HG02571 (cell line): ENCODE measurements around the gene LYRM1.
"Not testable (repeated sequence)": the region's sequence is repeated elsewhere in the genome, so short reads cannot be mapped to it uniquely, and the experiment has no call there.

Experiments
- ATAC-seq: cut with Tn5 transposase; IDR thresholded peaks from one replicate; pipeline ENCODE4 v1.9.1; 2021; ENCODE audit warnings: mild to moderate bottlenecking, moderate library complexity; ENCODE audit not compliant: unreplicated experiment

Gene LYRM1

GRCh38 chr16:20931066-20931600 is 30.6 kb downstream of the LYRM1 start:
- no peak for ATAC-seq

GRCh38 chr16:20933589-20933988 is 33.0 kb downstream of the LYRM1 start:
- ATAC-seq = no peak

- ATAC-seq = no peak
These were observed 37.2 kb downstream of the LYRM1 start for GRCh38 chr16:20937736-20938135.

GRCh38 chr16:20938426-20938825 is 37.9 kb downstream of the LYRM1 start:
- no peak for ATAC-seq

- ATAC-seq = no peak
These were observed 39.0 kb downstream of the LYRM1 start for GRCh38 chr16:20939611-20940010.

- ATAC-seq = no peak
These were observed 40.5 kb downstream of the LYRM1 start for GRCh38 chr16:20940871-20941635.

- ATAC-seq = no peak
These were observed 41.0 kb downstream of the LYRM1 start for GRCh38 chr16:20941636-20941926.

- no peak for ATAC-seq
These were observed 41.7 kb downstream of the LYRM1 start for GRCh38 chr16:20942256-20942655.

- ATAC-seq = no peak
These were observed 44.4 kb downstream of the LYRM1 start for GRCh38 chr16:20944861-20945574.

- not testable (repeated sequence) for ATAC-seq
These were observed 45.0 kb downstream of the LYRM1 start for GRCh38 chr16:20945575-20945875.

- no peak for ATAC-seq
These were observed 45.6 kb downstream of the LYRM1 start for GRCh38 chr16:20946015-20946629.

GRCh38 chr16:20948444-20948843 is 47.9 kb downstream of the LYRM1 start:
- no peak for ATAC-seq

GRCh38 chr16:20949660-20950059 is 49.1 kb downstream of the LYRM1 start:
- ATAC-seq = no peak

- ATAC-seq = no peak
These were observed 49.7 kb downstream of the LYRM1 start for GRCh38 chr16:20950294-20950693.

- ATAC-seq = no peak
These were observed 51.8 kb downstream of the LYRM1 start for GRCh38 chr16:20952139-20952920.

- ATAC-seq = no peak
These were observed 54.0 kb downstream of the LYRM1 start for GRCh38 chr16:20954574-20954973.

- no peak for ATAC-seq
These were observed 55.7 kb downstream of the LYRM1 start for GRCh38 chr16:20956319-20956718.

- no peak for ATAC-seq
These were observed 56.6 kb downstream of the LYRM1 start for GRCh38 chr16:20957153-20957552.

- no peak for ATAC-seq
These were observed 60.3 kb downstream of the LYRM1 start for GRCh38 chr16:20960899-20961298.

GRCh38 chr16:20968765-20969164 is 68.2 kb downstream of the LYRM1 start:
- no peak for ATAC-seq

- no peak for ATAC-seq
These were observed 68.8 kb downstream of the LYRM1 start for GRCh38 chr16:20969386-20969785.
